Small intestine (tissue), 7 donors: ENCODE measurements around the gene SLC41A1. TPM values are rescaled to one million over a fixed set of nuclear protein-coding genes. Genes with fewer than 3 reads are reported as not detected.

Experiments
- DNase-seq, 2 donors: peaks; one replicate each; pipeline versions ENCODE4 v3.0.0 to v3.0.0-alpha.2; 2013
- FAIRE-seq: peaks from 2 replicates; lab custom pipeline; 2012; peaks lifted over from hg19 to GRCh38; lab: Jason Lieb, UNC
- H3K27ac ChIP-seq, 3 donors: one replicate each; pipeline ENCODE4 v1.5.1; 2013; ENCODE audit warnings: low read length in 2 of 3, mild to moderate bottlenecking in 2 of 3, control low read depth in 1 of 3, inconsistent platforms in 1 of 3, low read depth in 1 of 3, moderate library complexity in 1 of 3
- H3K27me3 ChIP-seq, 3 donors: one replicate each; pipeline ENCODE4 v1.6.1; 2013; ENCODE audit warnings: low read length in 3 of 3, inconsistent platforms in 1 of 3; ENCODE audit not compliant: control insufficient read depth in 3 of 3, insufficient read depth in 3 of 3
- H3K36me3 ChIP-seq, 3 donors: one replicate each; pipeline ENCODE4 v1.6.1; 2013; ENCODE audit warnings: low read length in 3 of 3, inconsistent platforms in 1 of 3, low read depth in 1 of 3, mild to moderate bottlenecking in 1 of 3, moderate library complexity in 1 of 3; ENCODE audit not compliant: control insufficient read depth in 3 of 3, insufficient read depth in 2 of 3
- H3K4me1 ChIP-seq, 3 donors: one replicate each; pipeline ENCODE4 v1.6.1; 2013; ENCODE audit warnings: low read length in 2 of 3, inconsistent platforms in 1 of 3, low read depth in 1 of 3, mild to moderate bottlenecking in 1 of 3, moderate library complexity in 1 of 3; ENCODE audit not compliant: control insufficient read depth in 3 of 3, insufficient read depth in 2 of 3
- H3K4me3 ChIP-seq, 3 donors: one replicate each; pipeline ENCODE4 v1.5.1; 2013; ENCODE audit warnings: low read length in 3 of 3, control low read depth in 1 of 3, inconsistent platforms in 1 of 3, low read depth in 1 of 3, mild to moderate bottlenecking in 1 of 3, moderate library complexity in 1 of 3
- H3K9me3 ChIP-seq, 2 donors: one replicate each; pipeline ENCODE4 v1.6.1; 2013; ENCODE audit warnings: low read depth in 1 of 2, low read length in 1 of 2; ENCODE audit not compliant: control insufficient read depth in 2 of 2, insufficient read depth in 1 of 2
- WGBS, 3 donors: extraction: QIAGEN DNeasy Blood & Tissue Kit; methylation state at CpG; one replicate each; pipeline ENCODE4 v1.1.7; 2013; 5-methylcytosine and 5-hydroxymethylcytosine counted together
- polyA plus RNA-seq, 4 donors: library from polyadenylated mRNA; stranded (reverse) in 3 of 4; unstranded in 1 of 4; fragments of 200-250 nt in 3 of 4; fragments of 120-200 nt in 1 of 4; gene quantifications; one replicate each; pipeline versions ENCODE4 v1.2.1 to v1.2.3, GENCODE V29; 2013
- donor health status: healthy with polysubstance abuse.
- donor health status: control.
- donor health status: control.
- donor health status: Bipolar disorder and iron deficiency.
- donor health status: healthy.

The SLC41A1 gene
- polyA plus RNA-seq, 4 donors, result 0.89 to 9.4 (median 3.2) TPM

DNA sequence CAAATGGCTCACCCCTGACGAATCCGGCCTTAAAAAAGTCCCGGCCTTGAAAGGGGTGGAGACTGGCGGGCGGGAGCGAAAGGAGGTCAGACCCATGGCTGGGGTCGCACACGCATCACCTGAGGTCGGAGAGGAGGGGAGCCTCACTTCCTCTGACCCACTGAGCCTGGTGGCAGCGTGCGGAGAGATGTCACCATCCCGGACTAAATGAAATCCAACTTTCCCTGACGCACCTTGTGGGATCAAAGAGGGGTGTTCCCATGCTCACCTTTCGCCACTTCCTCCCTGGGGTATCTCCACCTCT lies 709 bp upstream of the SLC41A1 start:
- DNase-seq, result no peak
- Histone ChIP-seq H3K4me3 (peak overlapping the region; percentile 50 to 84 (median 83)), H3K9me3 (no peaks in the 10 kb centered on the region), H3K27me3 (peaks cover 0 to 25% (median 0%) of the 10 kb centered on the region in 3 donors), H3K27ac (peak overlapping the region in 1 of 3 donors; percentile 75), H3K36me3 (peaks cover 0 to 11% (median 0%) of the 10 kb centered on the region in 3 donors), H3K4me1 (peaks cover 0 to 19% (median 6%) of the 10 kb centered on the region in 3 donors)
- FAIRE-seq, result no peak
- WGBS, 3 donors, result 2 to 6% (median 3%) methylated on average over 14 of the region's 14 CpGs

DNA sequence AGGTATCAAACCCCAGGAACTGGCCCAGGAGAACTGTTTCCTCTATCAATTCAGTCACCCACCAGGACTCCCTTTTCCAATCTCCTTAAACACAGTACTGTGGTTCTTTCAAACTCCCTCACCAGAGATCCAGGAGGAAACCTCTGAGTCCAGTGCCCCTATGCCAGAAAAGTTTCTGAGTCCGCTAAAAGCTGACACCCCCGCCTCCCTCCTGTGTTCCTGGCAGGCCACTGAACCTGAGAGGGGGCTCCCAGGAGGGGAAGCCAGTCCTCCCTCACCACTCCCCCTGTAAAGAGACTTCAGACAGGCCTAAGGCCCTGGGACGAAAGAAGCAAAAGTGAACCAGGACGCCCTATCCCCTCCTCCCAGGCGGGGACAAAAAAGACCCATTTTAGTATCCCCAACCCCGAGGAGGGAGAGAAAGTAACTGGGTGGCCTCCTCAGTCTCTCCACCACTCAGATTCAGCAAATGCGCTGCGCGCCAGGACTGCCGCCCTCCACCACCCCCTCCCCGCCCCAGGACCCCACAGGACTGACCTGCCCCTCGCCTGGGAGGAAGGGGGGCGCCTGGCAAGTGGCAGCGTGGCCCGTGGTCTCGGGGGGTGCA lies 624 bp downstream of the SLC41A1 start:
- DNase-seq, result peak in 1 of 2 donors; percentile 19
- no peak for FAIRE-seq
- peak overlapping the region in 2 of 3 donors; percentile 42 to 78 for H3K27ac ChIP-seq

DNA sequence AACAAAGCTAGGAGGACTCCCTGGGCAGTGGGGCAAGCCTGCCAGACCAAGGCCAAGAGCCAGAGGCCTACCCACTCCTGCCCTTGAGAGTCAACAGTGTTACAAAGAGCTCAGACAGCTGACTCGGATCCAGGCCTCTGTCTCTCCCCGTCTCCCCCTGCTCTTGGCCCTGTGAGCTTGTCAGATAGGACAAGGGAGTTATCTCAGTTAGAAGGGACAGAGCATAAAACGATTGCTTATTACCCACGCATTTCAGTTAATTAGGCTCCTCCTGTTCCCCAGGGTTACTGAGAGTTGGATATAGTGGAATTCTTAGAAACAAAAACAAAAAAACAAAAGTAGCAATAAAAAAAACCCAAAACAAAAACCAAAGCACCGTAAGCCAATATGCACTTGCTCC lies 1.3 kb downstream of the SLC41A1 start:
- no peaks in the 10 kb centered on the region for H3K9me3 ChIP-seq
- peaks cover 0 to 13% (median 0%) of the 10 kb centered on the region in 3 donors for H3K36me3 ChIP-seq
- H3K27me3 ChIP-seq, result peaks cover 0 to 21% (median 0%) of the 10 kb centered on the region in 3 donors
- H3K27ac ChIP-seq, result no peak overlapping the region
- H3K4me1 ChIP-seq, result peaks cover 0 to 19% (median 10%) of the 10 kb centered on the region in 3 donors
- FAIRE-seq, result no peak
- WGBS, 3 donors, result 26 to 48% (median 33%) methylated on average over 5 of the region's 5 CpGs
- peak in 1 of 2 donors; percentile 14 for DNase-seq
- H3K4me3 ChIP-seq, result no peak overlapping the region

More for the DNA sequence above, 624 bp downstream of the SLC41A1 start:
- Histone ChIP-seq H3K36me3 (peaks cover 0 to 13% (median 0%) of the 10 kb centered on the region in 3 donors), H3K27me3 (peaks cover 0 to 25% (median 0%) of the 10 kb centered on the region in 3 donors), H3K4me1 (peaks cover 0 to 19% (median 6%) of the 10 kb centered on the region in 3 donors), H3K9me3 (no peaks in the 10 kb centered on the region), H3K4me3 (peak overlapping the region; percentile 80 to 84 (median 83))
- WGBS, 3 donors, result 5 to 8% (median 7%) methylated on average over 13 to 16 of the region's 16 CpGs

DNA sequence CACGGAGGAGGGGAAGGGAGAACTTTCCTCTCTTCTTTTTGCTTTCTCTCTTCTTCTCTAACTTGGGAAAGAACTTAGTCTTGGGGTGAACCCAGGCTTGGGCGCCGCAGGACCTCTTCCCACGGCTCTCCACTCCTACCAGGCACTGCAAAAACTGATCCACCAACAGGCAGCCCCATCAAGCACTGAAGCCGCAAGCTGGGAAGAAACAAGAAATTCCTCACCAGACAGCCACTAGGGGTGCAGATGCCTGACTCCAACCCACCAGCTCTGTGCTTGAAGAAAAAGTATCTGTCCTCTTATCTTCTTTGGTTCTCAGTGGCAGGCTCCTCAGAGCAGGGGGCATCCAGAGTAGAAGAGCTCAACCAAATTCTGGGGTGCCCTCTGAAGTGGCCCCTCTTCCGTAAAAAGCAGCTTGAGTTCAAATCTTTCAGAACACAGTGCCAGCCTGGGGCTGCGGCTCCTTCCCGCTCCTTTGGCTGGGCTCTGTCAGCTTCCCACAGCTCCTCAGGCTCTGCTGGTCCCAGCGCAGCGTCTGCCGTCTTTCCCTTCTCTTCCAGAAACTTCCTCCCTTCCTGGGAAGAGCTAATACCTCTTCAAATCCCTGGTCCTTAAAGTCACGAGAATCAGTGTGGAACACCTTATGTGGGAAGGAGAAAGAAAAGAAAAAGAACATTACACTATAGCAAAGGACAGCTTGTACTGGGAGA lies 2.4 kb downstream of the SLC41A1 start:
- WGBS, 3 donors, result 90 to 94% (median 90%) methylated on average over 12 of the region's 12 CpGs
- H3K4me3 ChIP-seq, result no peak overlapping the region

DNA sequence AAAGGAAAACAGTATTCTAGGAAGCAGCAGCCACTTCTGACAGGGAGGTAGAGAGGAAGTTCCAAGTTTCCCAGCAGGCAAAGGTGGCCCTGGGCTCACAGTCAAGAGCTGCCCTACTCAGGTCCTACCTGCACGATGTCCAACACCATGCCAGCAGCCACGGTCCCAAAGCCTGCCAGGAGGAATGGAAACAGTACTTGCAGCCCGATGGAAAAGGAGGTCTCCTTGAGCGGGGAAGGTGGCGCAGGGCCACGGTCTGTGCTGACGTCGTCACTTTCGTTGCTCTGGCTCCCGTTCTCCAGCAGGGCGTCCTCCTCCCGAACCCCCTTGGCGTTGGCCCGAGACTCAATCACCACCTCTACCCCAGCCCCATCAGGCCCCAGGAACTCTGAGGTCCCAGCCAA lies 3.1 kb downstream of the SLC41A1 start:
- Histone ChIP-seq H3K9me3 (no peaks in the 10 kb centered on the region), H3K4me3 (no peak overlapping the region), H3K27me3 (peaks cover 0 to 21% (median 0%) of the 10 kb centered on the region in 3 donors), H3K27ac (no peak overlapping the region), H3K4me1 (peaks cover 0 to 19% (median 13%) of the 10 kb centered on the region in 3 donors), H3K36me3 (peaks cover 0 to 13% (median 0%) of the 10 kb centered on the region in 3 donors)
- 90 to 93% (median 93%) methylated on average over 14 of the region's 14 CpGs for WGBS, 3 donors
- FAIRE-seq, result no peak
- DNase-seq, result no peak

More for the DNA sequence above, 2.4 kb downstream of the SLC41A1 start:
- FAIRE-seq (no peak), DNase-seq (no peak)
- no peaks in the 10 kb centered on the region for H3K9me3 ChIP-seq
- H3K4me1 ChIP-seq, result peaks cover 0 to 19% (median 13%) of the 10 kb centered on the region in 3 donors
- no peak overlapping the region for H3K27ac ChIP-seq
- H3K36me3 ChIP-seq, result peaks cover 0 to 13% (median 0%) of the 10 kb centered on the region in 3 donors
- peaks cover 0 to 21% (median 0%) of the 10 kb centered on the region in 3 donors for H3K27me3 ChIP-seq

DNA sequence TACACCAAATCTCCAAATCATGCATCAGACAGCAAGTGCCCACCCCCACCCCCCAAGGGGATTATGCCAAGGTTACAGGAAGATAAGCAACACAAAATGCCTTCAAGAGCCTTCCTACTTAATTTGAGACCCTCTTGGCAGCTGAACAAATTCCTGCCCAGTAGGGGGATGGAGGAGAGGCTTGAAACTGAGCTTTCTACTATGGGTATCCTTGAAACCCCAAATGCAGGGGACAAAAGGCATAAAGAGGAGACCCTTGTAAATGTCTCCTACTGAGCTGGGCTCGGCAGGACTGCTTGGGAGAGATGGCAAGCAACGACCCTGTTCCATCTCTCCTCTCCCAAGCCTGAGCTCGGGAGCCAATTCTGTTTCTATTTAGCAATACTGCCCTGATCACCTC lies 3.5 kb downstream of the SLC41A1 start:
- Histone ChIP-seq H3K4me3 (no peak overlapping the region), H3K9me3 (no peaks in the 10 kb centered on the region), H3K36me3 (peaks cover 0 to 13% (median 0%) of the 10 kb centered on the region in 3 donors), H3K4me1 (peaks cover 0 to 19% (median 13%) of the 10 kb centered on the region in 3 donors), H3K27me3 (peaks cover 0 to 16% (median 0%) of the 10 kb centered on the region in 3 donors), H3K27ac (no peak overlapping the region)
- DNase-seq (no peak), FAIRE-seq (no peak)
- WGBS, 3 donors, result 77 to 87% (median 82%) methylated on average over 3 of the region's 3 CpGs

DNA sequence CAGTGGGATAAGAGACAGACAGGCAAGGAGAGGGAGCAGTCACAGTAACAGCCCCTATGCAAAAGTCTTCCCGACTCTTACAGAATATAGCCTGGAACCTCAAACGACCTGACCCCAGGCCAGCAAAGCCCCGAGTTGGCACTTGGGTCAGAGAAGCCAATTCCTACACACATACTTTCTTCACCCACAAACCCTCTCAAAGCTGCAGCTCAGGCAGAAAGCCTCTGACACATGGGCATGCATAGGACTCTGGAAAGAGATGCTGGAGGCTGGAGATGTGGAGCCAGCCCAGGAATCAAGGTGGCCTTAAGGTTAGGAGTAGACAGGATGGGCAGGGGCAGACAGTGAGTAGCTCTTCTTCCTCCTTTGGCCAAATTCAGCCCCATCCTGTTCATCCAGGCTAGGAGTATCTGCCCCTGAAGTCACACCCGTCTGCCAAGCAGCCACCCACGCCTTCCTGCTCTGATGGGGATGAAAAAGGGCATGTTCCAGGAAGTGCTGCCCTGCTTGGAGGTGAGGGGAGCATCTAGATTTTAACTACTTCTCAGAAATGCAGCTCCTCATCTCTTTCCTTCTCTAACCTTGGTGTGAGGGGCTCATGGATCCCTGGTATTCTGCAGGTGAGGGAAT lies 7.8 kb downstream of the SLC41A1 start:
- H3K9me3 ChIP-seq, result no peaks in the 10 kb centered on the region
- no peak for FAIRE-seq
- no peak for DNase-seq
- H3K27me3 ChIP-seq, result no peaks in the 10 kb centered on the region
- no peak overlapping the region for H3K4me3 ChIP-seq
- peaks cover 0 to 17% (median 0%) of the 10 kb centered on the region in 3 donors for H3K36me3 ChIP-seq
- no peak overlapping the region for H3K27ac ChIP-seq
- peaks cover 0 to 11% (median 0%) of the 10 kb centered on the region in 3 donors for H3K4me1 ChIP-seq
- WGBS, 3 donors, result 63 to 69% (median 63%) methylated on average over 5 of the region's 5 CpGs

DNA sequence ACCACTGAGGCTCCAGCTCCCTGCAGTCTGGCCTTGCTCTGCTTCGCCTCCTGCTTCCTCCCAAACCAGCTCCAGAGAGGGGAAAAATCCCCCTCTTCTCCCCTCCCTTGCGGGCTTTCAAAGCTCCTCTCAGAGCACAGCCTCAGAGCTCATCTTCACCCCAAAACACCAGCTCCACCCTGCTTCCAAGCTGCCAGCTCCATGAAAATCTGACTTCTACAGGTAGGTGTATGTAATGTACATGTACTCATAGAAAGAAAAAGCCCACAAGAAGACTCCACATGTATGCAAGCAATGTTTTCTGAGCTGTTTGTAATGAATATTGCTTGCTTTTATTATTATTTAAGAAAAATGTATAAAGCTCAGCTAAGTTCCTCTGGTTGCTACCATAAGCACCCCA lies 8.4 kb downstream of the SLC41A1 start:
- Histone ChIP-seq H3K27me3 (no peaks in the 10 kb centered on the region), H3K36me3 (peaks cover 0 to 16% (median 0%) of the 10 kb centered on the region in 3 donors), H3K4me3 (no peak overlapping the region), H3K9me3 (no peaks in the 10 kb centered on the region), H3K4me1 (peaks cover 0 to 11% (median 0%) of the 10 kb centered on the region in 3 donors), H3K27ac (no peak overlapping the region)
- no peak for FAIRE-seq
- DNase-seq, result no peak
- WGBS, 3 donors, result 89 to 96% (median 96%) methylated on average over 2 of the region's 2 CpGs
